ENCODE results near the gene FN3KRP.

Gene FN3KRP

GRCh38 chr17:82710499-82711232 is 5.8 kb upstream of the FN3KRP start:
- no peak overlapping the region for H3K4me3 ChIP-seq (ENCODE audit: low read depth, low read length)
- TF ChIP-seq CTCF (IDR thresholded peaks at IDR 0.05; ENCODE audit: borderline replicate concordance, insufficient read depth, low read depth, low read length): no peak

GRCh38 chr17:82713071-82713723 is 3.3 kb upstream of the FN3KRP start:
- H3K4me3 ChIP-seq (ENCODE audit: low read depth, low read length): no peak overlapping the region
- no peak for TF ChIP-seq CTCF (IDR thresholded peaks at IDR 0.05; ENCODE audit: borderline replicate concordance, insufficient read depth, low read depth, low read length)

GRCh38 chr17:82718986-82719685 is 2.6 kb downstream of the FN3KRP start:
- TF ChIP-seq CTCF (IDR thresholded peaks at IDR 0.05; ENCODE audit: borderline replicate concordance, insufficient read depth, low read depth, low read length): no peak
- H3K4me3 ChIP-seq (ENCODE audit: low read depth, low read length): no peak overlapping the region

GRCh38 chr17:82720204-82720603 is 3.7 kb downstream of the FN3KRP start:
- no peak overlapping the region for H3K4me3 ChIP-seq (ENCODE audit: low read depth, low read length)
- no peak for TF ChIP-seq CTCF (IDR thresholded peaks at IDR 0.05; ENCODE audit: borderline replicate concordance, insufficient read depth, low read depth, low read length)

- no peak for TF ChIP-seq CTCF (IDR thresholded peaks at IDR 0.05; ENCODE audit: borderline replicate concordance, insufficient read depth, low read depth, low read length)
- no peak overlapping the region for H3K4me3 ChIP-seq (ENCODE audit: low read depth, low read length)
Measured at GRCh38 chr17:82722341-82723013, 6.0 kb downstream of the FN3KRP start.

GRCh38 chr17:82723169-82723807 is 6.8 kb downstream of the FN3KRP start:
- H3K4me3 ChIP-seq (ENCODE audit: low read depth, low read length): no peak overlapping the region
- TF ChIP-seq CTCF (IDR thresholded peaks at IDR 0.05; ENCODE audit: borderline replicate concordance, insufficient read depth, low read depth, low read length): no peak
